OCI-LY7 (cell line): ENCODE data around the gene KIZ. TPM values are rescaled to one million over a fixed set of nuclear protein-coding genes. Genes with fewer than 3 reads are reported as not detected.

ENCODE experiments used
- BruUV-seq: library from RNA; stranded (reverse); fragments of 400-500 nt; replicated peaks from 2 replicates; lab custom pipeline; 2021; lab: Mats Ljungman, UMichigan
- CTCF ChIA-PET: fragments of 300-600 bp; sonication (Branson Sonifier 250); formaldehyde crosslinking; loops from one replicate; lab custom pipeline; 2022; ENCODE audit warnings: antibody characterized with exemption; ENCODE audit not compliant: unreplicated experiment; lab: Charles Lee
- POLR2A ChIA-PET: fragments of 300-600 bp; sonication (Branson Sonifier 250); formaldehyde crosslinking; loops from one replicate; lab custom pipeline; 2022; ENCODE audit warnings: antibody characterized with exemption; lab: Charles Lee
- DNase-seq: peaks from one replicate; pipeline ENCODE4 v3.0.0-alpha.2; 2015; ENCODE audit warnings: low spot score
- H2AFZ ChIP-seq: fragments of 200-600 bp; sonication (generic), shearing (Covaris generic); 2 replicates; pipeline ENCODE4 v1.6.1; 2014; ENCODE audit warnings: mild to moderate bottlenecking, antibody characterized with exemption, low read length, moderate library complexity
- H3K27ac ChIP-seq: fragments of 200-600 bp; sonication (generic); 2 replicates; pipeline ENCODE4 v1.5.1; 2014; ENCODE audit warnings: mixed run types, low read depth, mild to moderate bottlenecking, moderate library complexity, low read length, inconsistent platforms; ENCODE audit not compliant: poor library complexity, severe bottlenecking
- H3K36me3 ChIP-seq: fragments of 200-600 bp; sonication (generic); 2 replicates; pipeline ENCODE4 v1.6.1; 2014; ENCODE audit warnings: mild to moderate bottlenecking, antibody characterized with exemption, low read length, moderate library complexity, mixed read lengths; ENCODE audit not compliant: insufficient read depth
- H3K4me1 ChIP-seq: fragments of 200-600 bp; sonication (generic); 2 replicates; pipeline ENCODE4 v1.5.1; 2014; ENCODE audit warnings: mild to moderate bottlenecking, low read length; ENCODE audit not compliant: insufficient read depth, poor library complexity, severe bottlenecking
- H3K4me2 ChIP-seq: fragments of 200-600 bp; sonication (generic); 2 replicates; pipeline ENCODE4 v1.6.1; 2014; ENCODE audit warnings: mild to moderate bottlenecking, low read length
- H3K4me3 ChIP-seq: fragments of 200-600 bp; sonication (generic); 2 replicates; pipeline ENCODE4 v1.5.1; 2014; ENCODE audit warnings: mild to moderate bottlenecking, low read depth, low read length; ENCODE audit not compliant: poor library complexity, severe bottlenecking
- H3K79me2 ChIP-seq: fragments of 200-600 bp; sonication (generic); 2 replicates; pipeline ENCODE4 v1.6.1; 2016; ENCODE audit warnings: low read depth, mild to moderate bottlenecking, low read length, moderate library complexity, mixed read lengths; ENCODE audit not compliant: insufficient read depth
- H3K9me2 ChIP-seq: fragments of 200-600 bp; sonication (generic); 2 replicates; pipeline ENCODE4 v1.6.1; 2016; ENCODE audit warnings: mild to moderate bottlenecking, low read length, mixed read lengths; ENCODE audit not compliant: insufficient read depth
- H3K9me3 ChIP-seq: fragments of 200-600 bp; sonication (generic); 2 replicates; pipeline ENCODE4 v1.6.1; 2014; ENCODE audit warnings: mild to moderate bottlenecking, mixed run types, low read length, mixed read lengths
- H4K20me1 ChIP-seq: fragments of 200-600 bp; sonication (generic); 2 replicates; pipeline ENCODE4 v1.6.1; 2014; ENCODE audit warnings: mild to moderate bottlenecking, antibody characterized with exemption, low read length, moderate library complexity, mixed read lengths; ENCODE audit not compliant: insufficient read depth
- CTCF ChIP-seq: fragments of 200-600 bp; sonication (generic); conservative IDR thresholded peaks from 2 replicates; pipeline ENCODE4 v1.5.1; 2014; ENCODE audit warnings: mild to moderate bottlenecking, antibody characterized with exemption, low read length, moderate library complexity, mixed read lengths
- EZH2phosphoT487 ChIP-seq: fragments of 200-600 bp; sonication (generic); IDR thresholded peaks from 2 replicates; pipeline ENCODE4 v1.6.1; 2018; ENCODE audit warnings: low read depth, borderline replicate concordance, mild to moderate bottlenecking, mixed run types, antibody characterized with exemption, low read length, moderate library complexity, mixed read lengths
- intact Hi-C: fragments of 100-400 bp; cut with micrococcal nuclease; formaldehyde crosslinking; loops from one replicate; pipeline ENCODE4 v1.10.0; 2022; ENCODE audit not compliant: unreplicated experiment
- total RNA-seq, 2 experiments: library from RNA; depleted of rRNA in 1 of 2; stranded (reverse); fragments of >200 nt in 1 of 2; shearing (Covaris generic) in 1 of 2; gene quantifications; 2 replicates each; pipeline ENCODE4 v1.2.3, GENCODE V29; 2014 to 2022

KIZ gene
- total RNA-seq, 2 experiments from 2014 or later, result 16.0 to 23.7 TPM

- no peak overlapping the region for H3K4me3 ChIP-seq
- no peak overlapping the region for H2AFZ ChIP-seq
- no peaks in the 10 kb centered on the region for H3K36me3 ChIP-seq
- no peak overlapping the region for H3K27ac ChIP-seq
- intact Hi-C loops, result no loop called here
- H3K4me1 ChIP-seq, result no peaks in the 10 kb centered on the region
- H3K9me3 ChIP-seq, result no peaks in the 10 kb centered on the region
- CTCF ChIA-PET, result no interaction called here
- no peak for DNase-seq
- TF ChIP-seq CTCF, result no peak
- no peak for TF ChIP-seq EZH2phosphoT487
- H3K9me2 ChIP-seq, result no peaks in the 10 kb centered on the region
- H4K20me1 ChIP-seq, result no peaks in the 10 kb centered on the region
- no peaks in the 10 kb centered on the region for H3K79me2 ChIP-seq
- BruUV-seq, result no TSS peak
- no peak overlapping the region for H3K4me2 ChIP-seq
- POLR2A ChIA-PET, result no interaction called here
Observed at GRCh38 chr20:21183722-21184121, 57.8 kb downstream of the KIZ start.

GRCh38 chr20:21184819-21185218, 58.9 kb downstream of the KIZ start:
- H3K9me3 ChIP-seq, result no peaks in the 10 kb centered on the region
- no peaks in the 10 kb centered on the region for H4K20me1 ChIP-seq
- H3K27ac ChIP-seq, result no peak overlapping the region
- H2AFZ ChIP-seq, result no peak overlapping the region
- ChIA-PET POLR2A (no interaction called here), CTCF (no interaction called here)
- H3K4me2 ChIP-seq, result no peak overlapping the region
- BruUV-seq, result no TSS peak
- intact Hi-C loops, result no loop called here
- H3K79me2 ChIP-seq, result no peaks in the 10 kb centered on the region
- no peaks in the 10 kb centered on the region for H3K9me2 ChIP-seq
- no peak for DNase-seq
- H3K4me3 ChIP-seq, result no peak overlapping the region
- H3K36me3 ChIP-seq, result no peaks in the 10 kb centered on the region
- no peaks in the 10 kb centered on the region for H3K4me1 ChIP-seq
- TF ChIP-seq EZH2phosphoT487 (no peak), CTCF (no peak)

GRCh38 chr20:21185849-21186248, 60.0 kb downstream of the KIZ start:
- Histone ChIP-seq H3K79me2 (no peaks in the 10 kb centered on the region), H4K20me1 (no peaks in the 10 kb centered on the region), H3K4me1 (no peaks in the 10 kb centered on the region), H3K36me3 (no peaks in the 10 kb centered on the region), H3K27ac (no peak overlapping the region), H3K9me2 (no peaks in the 10 kb centered on the region), H3K4me2 (no peak overlapping the region), H3K4me3 (no peak overlapping the region), H2AFZ (no peak overlapping the region), H3K9me3 (no peaks in the 10 kb centered on the region)
- no peak for DNase-seq
- POLR2A ChIA-PET, result no interaction called here
- BruUV-seq, result no TSS peak
- no peak for TF ChIP-seq CTCF
- TF ChIP-seq EZH2phosphoT487, result no peak
- CTCF ChIA-PET, result no interaction called here
- intact Hi-C loops, result loop anchor here (2.0 kb wide), 1 partner anchor 63 kb away; no protein-coding TSS in a partner anchor
